Stimulated activated CD4-positive, alpha-beta T cell treated with anti-CD3 and anti-CD28 coated beads, Interleukin-4, amount 100 ng/mL, for 24 hours (primary cell): ENCODE data around the gene COL5A1.

Experiments
- DNase-seq: peaks from one replicate; pipeline ENCODE4 v3.0.0-alpha.2; 2020

COL5A1 gene

DNA sequence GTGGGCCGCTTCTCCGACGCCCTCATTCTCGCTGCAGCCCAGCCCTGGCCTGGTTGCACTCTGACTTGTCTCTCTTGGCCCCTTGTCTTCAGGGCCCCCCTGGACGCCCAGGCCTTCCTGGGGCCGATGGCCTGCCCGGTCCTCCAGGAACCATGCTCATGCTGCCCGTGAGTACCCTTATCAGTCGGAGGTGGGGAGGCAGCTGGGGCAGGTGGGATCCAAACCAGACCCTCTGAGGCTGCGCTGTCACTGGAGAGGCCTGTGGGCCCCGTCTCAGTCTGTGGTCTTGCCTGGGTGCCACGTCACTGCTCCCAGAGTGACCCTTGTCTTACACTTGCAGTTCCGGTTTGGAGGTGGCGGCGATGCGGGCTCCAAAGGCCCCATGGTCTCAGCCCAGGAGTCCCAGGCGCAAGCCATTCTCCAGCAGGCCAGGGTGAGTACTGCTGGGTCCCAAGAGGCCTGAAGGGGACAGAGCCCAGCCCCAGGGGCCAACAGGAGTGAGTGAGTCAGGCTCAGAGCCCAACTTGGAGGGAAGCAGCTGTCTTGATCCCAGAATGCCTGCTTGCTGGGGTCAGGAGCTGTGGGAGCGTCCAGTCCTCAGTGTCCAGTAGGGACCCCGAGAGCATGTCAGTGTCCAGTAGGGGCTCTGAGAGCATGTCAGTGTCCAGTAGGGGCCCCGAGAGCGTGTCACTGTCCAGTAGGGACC lies 109.0 kb downstream of the COL5A1 start:
- no peak for DNase-seq

DNA sequence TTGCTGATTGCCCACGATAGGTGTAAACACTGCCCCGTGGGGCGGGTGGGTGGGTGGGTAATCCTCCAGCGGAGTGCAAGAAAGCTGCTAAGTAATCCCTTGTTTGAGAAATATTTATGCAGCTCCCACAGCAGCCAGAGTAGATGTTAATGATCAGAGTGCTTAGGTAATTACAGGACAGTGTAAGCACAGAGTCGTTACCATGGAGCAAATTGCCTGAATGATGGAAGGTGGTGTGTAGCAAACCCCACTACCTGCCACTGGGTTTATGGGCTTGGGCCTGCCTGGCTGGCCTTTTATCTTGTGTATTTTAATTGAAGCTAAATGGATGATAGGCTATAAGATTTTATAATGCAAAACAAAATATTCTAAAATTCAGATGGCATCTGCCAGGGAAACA lies 110.0 kb downstream of the COL5A1 start:
- no peak for DNase-seq

DNA sequence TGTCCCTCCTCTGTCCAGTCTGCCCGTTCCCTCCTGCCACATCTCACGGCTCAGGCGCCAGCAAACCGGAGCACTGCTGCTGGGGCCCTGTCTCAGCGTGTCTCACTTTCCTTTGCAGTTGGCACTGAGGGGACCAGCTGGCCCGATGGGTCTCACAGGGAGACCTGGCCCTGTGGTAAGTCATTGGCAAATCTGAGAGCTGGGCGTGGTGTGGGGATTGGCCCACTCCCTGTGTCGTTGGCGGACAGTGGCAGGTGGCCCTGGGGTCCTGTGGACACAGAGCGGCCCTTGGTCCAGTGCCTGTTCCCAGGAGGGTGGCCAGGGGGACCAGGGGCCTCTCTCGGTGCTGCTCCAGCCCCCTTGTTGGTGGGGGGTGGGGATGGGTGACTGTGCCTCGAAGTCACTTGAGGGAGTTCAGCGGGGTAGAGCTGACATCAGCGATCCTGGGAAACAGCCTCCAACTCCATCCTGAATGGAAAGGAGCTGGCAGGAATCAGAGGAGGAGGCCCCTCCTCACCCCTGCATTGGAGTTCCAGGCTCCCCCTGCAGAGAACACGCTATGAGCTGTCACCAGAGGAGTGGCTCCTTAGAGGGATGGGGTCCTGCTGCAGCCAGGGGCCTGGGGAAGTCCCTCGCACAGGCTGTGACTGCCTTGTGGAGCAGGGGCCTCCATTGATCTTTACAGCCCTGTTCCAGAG lies 111.0 kb downstream of the COL5A1 start:
- DNase-seq, result no peak

DNA sequence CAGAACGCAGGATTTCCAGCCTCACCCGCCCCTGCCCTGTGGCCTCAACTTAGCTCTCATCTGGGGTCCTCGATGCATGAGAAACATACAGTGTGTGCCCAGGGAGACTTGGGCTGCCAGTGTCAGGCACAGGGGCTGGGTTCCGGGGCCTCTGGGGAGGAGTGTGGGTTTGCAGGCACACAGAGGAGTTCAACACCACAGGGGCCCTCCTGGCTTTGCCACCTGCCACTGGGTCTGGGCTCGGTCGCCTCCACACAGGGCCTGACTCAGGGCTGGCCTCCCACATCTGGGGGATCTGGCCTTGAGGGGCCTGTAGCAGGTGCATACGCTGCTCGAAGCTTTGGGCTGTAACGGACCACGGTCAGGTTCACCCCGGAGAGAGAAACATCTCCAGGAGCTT lies 111.6 kb downstream of the COL5A1 start:
- DNase-seq, result no peak

DNA sequence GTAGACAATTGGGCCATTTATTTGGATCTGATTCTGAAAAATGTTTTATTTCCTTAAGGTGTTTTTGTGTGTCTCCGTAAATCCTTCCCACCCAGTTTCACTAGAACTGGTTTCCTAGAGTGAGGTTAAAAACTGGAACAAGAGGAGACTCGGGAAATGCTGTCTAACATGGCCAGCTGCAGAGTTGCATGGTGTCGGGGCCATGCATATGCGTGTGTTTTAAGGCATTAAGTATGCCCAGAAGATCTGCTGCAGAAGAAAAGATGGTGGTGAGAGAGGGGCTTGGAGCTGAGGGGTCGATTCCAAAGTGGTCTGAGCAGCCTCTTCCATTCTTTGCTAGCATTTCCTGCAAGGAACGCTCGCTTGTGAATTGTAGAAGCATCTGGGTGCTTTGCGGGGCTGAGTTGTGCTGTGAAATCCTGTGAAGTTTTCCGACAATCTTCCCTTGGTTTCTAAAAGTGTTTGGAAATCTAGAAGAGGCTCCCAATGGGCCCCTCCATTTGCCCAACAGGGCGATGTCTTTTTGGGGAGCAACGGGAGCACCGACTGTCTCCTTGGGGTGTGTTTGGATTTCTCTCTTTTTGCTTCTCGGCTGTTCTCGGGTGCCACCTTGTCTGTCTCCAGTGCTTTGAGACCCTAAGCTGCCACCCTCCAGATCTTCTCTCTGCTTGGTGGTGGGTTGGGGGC lies 113.8 kb downstream of the COL5A1 start:
- DNase-seq, result no peak

GRCh38 chr9:134756098-134756497 lies 114.5 kb downstream of the COL5A1 start:
- DNase-seq, result no peak

DNA sequence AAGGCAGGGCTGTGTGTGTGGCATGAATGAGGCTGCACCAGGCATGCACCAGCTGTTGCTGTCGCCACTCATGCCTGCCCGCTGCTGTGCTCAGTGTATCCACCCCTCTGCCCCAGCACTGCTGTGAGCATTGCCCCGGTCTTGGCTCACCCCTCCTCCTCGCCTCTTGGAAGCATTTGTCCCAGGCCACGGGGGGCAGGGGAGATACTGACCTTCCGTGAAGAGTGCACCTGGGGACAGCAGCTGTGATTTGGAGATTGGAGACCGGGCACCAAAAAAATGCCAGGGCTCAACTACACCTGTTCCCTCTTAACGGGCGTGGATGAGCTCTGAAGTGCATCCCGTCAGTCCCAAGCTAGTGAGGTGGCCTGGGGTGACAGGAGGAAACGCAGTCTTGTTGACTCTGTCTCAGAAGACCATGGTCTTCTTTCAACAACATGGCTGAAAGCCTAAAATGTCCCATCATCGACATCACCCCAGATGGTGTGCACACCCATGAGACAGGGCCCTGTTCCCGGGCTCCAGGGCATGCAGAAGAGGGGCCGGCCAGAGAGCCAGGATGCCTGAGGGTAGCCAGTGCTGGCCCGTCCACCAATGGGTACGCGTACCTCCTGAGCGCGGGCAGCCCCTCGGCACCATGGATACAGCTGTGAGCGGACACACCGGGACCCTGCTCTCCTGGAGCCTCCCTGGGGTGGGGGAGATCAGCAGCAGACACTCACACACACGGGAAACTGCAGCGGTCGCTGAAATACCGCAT lies 115.8 kb downstream of the COL5A1 start:
- no peak for DNase-seq

DNA sequence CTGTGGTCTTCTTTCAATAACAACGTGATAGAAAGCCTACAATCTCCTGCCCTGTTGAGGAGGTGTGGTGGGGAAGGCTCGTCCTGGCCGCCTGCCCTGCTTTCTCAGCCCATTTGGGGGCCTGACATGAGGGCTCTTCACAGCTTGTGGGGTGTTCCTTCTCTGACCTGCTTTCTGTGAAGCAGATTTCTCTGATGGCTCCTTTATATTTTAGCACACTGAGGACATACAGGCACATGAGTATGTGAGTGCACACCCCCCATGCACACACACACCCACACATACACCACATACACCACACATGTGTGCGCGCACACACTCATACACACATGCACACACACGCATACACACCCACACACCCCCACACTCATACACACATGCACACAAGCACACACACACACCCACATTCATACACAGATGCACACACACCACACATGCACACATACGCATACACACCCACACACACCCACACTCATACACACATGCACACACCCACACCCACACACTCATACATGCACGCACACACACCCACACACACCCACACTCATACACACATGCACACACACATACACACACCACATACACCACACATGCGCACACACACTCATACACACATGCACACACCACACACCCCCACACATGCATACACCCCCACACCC lies 117.5 kb downstream of the COL5A1 start:
- DNase-seq, result no peak

- DNase-seq, result no peak
Observed at GRCh38 chr9:134759913-134760312, 118.3 kb downstream of the COL5A1 start.

DNA sequence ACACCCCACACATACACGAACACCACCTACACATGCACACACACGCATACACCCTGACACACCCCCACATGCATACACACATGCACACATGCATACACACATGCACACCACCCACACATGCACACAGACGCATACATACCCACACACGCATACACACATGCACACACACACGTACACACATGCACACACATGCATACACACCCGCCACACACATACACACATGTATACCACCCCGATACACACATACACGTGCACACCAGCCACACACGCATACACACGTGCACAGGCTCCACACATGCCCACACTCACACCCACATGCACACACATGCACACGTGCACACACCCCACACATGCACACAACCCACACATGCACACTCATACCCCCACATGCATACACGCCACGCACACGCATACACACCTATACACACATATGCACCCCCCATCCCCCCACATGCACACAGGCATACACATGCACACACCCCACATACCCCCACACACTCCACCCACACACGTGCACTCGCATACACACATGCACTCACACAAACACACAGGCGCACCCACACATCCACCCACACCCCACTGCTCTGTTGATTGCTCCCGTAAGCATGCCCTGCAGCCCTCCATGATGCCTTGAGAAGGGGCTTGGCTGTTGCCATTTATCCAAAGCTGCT lies 119.3 kb downstream of the COL5A1 start:
- no peak for DNase-seq

DNA sequence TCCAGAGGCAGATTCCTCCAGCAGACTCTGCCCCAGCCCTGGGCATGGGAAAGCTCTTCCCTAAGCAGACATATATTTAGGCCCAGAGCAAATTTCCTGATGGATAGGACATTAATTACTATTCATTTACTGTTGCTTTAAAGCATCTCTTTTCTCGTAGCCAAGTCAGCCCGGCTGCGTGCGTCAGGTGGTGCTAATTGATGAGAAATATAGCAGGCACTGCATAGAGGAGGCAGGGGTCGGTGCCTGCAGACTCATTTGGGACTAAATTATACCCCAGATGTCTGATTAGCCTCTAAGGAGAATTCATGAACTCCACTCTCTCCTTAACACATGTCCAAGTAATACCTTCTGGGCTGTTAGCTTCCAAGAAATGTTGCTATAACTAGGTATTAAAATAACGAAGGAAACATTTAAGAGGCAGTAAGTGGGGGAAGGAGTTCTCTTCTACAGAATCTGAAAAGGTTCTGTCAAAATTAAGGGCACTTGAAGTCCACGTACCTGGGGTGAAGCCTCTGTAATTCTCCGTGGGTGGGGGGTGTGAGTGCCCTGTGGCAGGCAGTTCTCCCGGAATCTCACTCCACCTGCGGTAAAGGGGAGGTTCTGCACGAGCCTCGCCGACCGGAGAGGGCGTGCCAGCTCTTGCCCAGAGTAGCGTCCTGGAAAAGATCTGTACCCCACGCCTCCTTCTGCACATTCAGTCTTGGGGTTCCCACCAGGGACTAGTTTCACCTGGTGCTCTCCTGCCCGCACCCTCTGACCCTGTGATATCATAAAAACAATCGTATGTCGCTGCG lies 123.1 kb downstream of the COL5A1 start:
- DNase-seq, result no peak

GRCh38 chr9:134765785-134766184 lies 124.2 kb downstream of the COL5A1 start:
- no peak for DNase-seq

DNA sequence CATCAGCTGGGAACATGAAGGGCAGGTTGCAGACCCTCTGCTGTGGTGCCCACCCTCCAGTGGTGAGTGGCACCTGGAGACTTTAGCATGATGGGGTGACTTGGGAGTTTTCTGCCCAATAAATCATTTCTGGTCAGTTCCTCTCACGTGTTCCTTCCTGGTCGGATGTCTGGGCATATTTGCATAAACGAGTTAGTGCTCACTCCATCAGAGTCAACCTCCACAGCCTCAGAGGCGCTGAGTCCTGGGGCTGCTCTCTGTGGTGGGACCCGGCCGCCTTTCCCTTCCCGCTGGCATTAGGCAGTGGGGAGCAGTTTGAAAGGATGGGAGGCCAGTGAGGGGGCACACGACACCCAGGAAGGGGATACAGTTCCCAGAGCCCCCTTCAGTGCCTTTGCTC lies 125.0 kb downstream of the COL5A1 start:
- no peak for DNase-seq

- no peak for DNase-seq
Observed at GRCh38 chr9:134768332-134768708, 126.7 kb downstream of the COL5A1 start.

DNA sequence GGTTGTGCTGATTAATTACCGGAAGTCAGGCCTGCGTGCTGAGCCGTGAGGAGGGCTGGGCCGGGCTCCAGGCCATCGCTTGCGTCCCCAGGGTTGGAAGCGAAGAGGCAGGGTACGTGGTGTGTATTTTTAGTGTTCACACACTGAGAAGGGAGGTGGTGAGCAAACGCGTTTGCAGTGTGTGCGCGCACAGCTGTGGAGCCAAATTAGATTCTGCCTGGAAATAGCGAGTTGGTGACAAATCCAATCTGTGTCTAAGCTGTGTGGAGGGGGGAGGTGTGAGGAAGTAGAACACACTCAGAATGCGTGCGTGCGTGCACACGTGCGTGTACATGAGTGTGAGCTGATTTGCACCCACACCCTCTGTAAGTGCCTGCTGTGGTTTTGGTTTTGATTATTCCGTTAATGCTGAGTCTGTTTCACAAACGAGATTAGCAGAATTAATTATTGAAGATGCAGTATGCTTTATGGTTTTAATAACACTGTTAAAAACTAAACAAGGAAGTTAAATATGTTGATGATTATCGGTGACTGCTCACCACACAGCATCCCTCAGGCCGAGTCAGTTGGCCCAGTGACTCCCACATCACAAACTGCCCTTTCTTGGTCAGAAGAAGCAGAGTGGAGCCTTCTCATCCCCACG lies 127.2 kb downstream of the COL5A1 start:
- no peak for DNase-seq

- no peak for DNase-seq
Observed at GRCh38 chr9:134770972-134771971, 129.7 kb downstream of the COL5A1 start.

DNA sequence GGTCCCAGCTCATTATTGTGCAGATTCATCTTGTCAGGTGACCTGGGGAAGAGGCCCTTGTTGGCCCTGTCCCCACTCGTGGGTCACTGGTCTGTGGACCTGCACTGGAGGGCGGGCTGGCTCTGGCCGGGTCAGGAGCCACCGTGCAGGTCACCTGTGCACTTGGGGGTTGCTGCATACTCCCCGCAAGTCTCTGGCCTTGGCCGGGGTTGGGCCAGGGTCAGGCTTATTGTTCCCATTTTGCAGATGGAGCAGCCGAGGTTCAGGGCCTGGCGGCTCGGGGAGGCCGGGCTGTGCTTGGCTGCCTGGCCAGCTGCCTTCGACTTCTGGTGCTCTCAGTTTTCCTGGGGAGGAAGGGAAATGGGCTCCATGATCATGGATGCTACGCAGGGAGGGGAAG lies 130.7 kb downstream of the COL5A1 start:
- DNase-seq, result no peak

GRCh38 chr9:134773842-134774241 lies 132.2 kb downstream of the COL5A1 start:
- no peak for DNase-seq

GRCh38 chr9:134774410-134774809 lies 132.8 kb downstream of the COL5A1 start:
- DNase-seq, result no peak
